ENCODE measurements around the gene ARID2.

Gene ARID2

GRCh38 chr12:45890276-45890675, 160.8 kb downstream of the ARID2 start:
- H3K27ac ChIP-seq (ENCODE audit: low read depth, low read length), result no peak overlapping the region
- H3K4me1 ChIP-seq (ENCODE audit: control insufficient read depth, insufficient read depth, low read length), result peaks cover 6% of the 10 kb centered on the region; the same call in 1 of the 2 replicates
- H3K9ac ChIP-seq (ENCODE audit: low read depth, low read length), result no peak overlapping the region
- H3K9me3 ChIP-seq (ENCODE audit: control insufficient read depth, insufficient read depth, low read length), result no peaks in the 10 kb centered on the region
- no peak overlapping the region for H3K4me3 ChIP-seq (ENCODE audit: low read depth, low read length)
- peaks cover 49% of the 10 kb centered on the region for H3K36me3 ChIP-seq (ENCODE audit: control insufficient read depth, insufficient read depth, low read length)
- no peaks in the 10 kb centered on the region for H3K27me3 ChIP-seq (ENCODE audit: control insufficient read depth, insufficient read depth, low read length)

- Histone ChIP-seq H3K4me1 (ENCODE audit: control insufficient read depth, insufficient read depth, low read length) (no peaks in the 10 kb centered on the region), H3K36me3 (ENCODE audit: control insufficient read depth, insufficient read depth, low read length) (peaks cover 66% of the 10 kb centered on the region)
These were observed 163.7 kb downstream of the ARID2 start for GRCh38 chr12:45893240-45893639.

GRCh38 chr12:45895961-45896360, 166.5 kb downstream of the ARID2 start:
- Histone ChIP-seq H3K36me3 (ENCODE audit: control insufficient read depth, insufficient read depth, low read length) (peaks cover 75% of the 10 kb centered on the region), H3K9ac (ENCODE audit: low read depth, low read length) (no peak overlapping the region), H3K27ac (ENCODE audit: low read depth, low read length) (no peak overlapping the region), H3K4me1 (ENCODE audit: control insufficient read depth, insufficient read depth, low read length) (no peaks in the 10 kb centered on the region), H3K9me3 (ENCODE audit: control insufficient read depth, insufficient read depth, low read length) (no peaks in the 10 kb centered on the region), H3K27me3 (ENCODE audit: control insufficient read depth, insufficient read depth, low read length) (no peaks in the 10 kb centered on the region), H3K4me3 (ENCODE audit: low read depth, low read length) (no peak overlapping the region)

More at GRCh38 chr12:45893240-45893639, 163.7 kb downstream of the ARID2 start:
- Histone ChIP-seq H3K9ac (ENCODE audit: low read depth, low read length) (no peak overlapping the region), H3K4me3 (ENCODE audit: low read depth, low read length) (no peak overlapping the region), H3K27ac (ENCODE audit: low read depth, low read length) (no peak overlapping the region), H3K9me3 (ENCODE audit: control insufficient read depth, insufficient read depth, low read length) (no peaks in the 10 kb centered on the region), H3K27me3 (ENCODE audit: control insufficient read depth, insufficient read depth, low read length) (no peaks in the 10 kb centered on the region)

GRCh38 chr12:45898094-45898493, 168.6 kb downstream of the ARID2 start:
- H3K36me3 ChIP-seq (ENCODE audit: control insufficient read depth, insufficient read depth, low read length), result peaks cover 58% of the 10 kb centered on the region

GRCh38 chr12:45907955-45908354, 178.4 kb downstream of the ARID2 start:
- H3K9me3 ChIP-seq (ENCODE audit: control insufficient read depth, insufficient read depth, low read length), result no peaks in the 10 kb centered on the region
- H3K4me3 ChIP-seq (ENCODE audit: low read depth, low read length), result no peak overlapping the region
- no peak overlapping the region for H3K9ac ChIP-seq (ENCODE audit: low read depth, low read length)
- H3K36me3 ChIP-seq (ENCODE audit: control insufficient read depth, insufficient read depth, low read length), result peaks cover 46% of the 10 kb centered on the region
- H3K4me1 ChIP-seq (ENCODE audit: control insufficient read depth, insufficient read depth, low read length), result no peaks in the 10 kb centered on the region
- H3K27ac ChIP-seq (ENCODE audit: low read depth, low read length), result no peak overlapping the region
- H3K27me3 ChIP-seq (ENCODE audit: control insufficient read depth, insufficient read depth, low read length), result no peaks in the 10 kb centered on the region

More at GRCh38 chr12:45898094-45898493, 168.6 kb downstream of the ARID2 start:
- Histone ChIP-seq H3K4me1 (ENCODE audit: control insufficient read depth, insufficient read depth, low read length) (no peaks in the 10 kb centered on the region), H3K27me3 (ENCODE audit: control insufficient read depth, insufficient read depth, low read length) (no peaks in the 10 kb centered on the region), H3K9me3 (ENCODE audit: control insufficient read depth, insufficient read depth, low read length) (no peaks in the 10 kb centered on the region), H3K9ac (ENCODE audit: low read depth, low read length) (no peak overlapping the region), H3K4me3 (ENCODE audit: low read depth, low read length) (no peak overlapping the region), H3K27ac (ENCODE audit: low read depth, low read length) (no peak overlapping the region)

- Histone ChIP-seq H3K36me3 (ENCODE audit: control insufficient read depth, insufficient read depth, low read length) (peaks cover 41% of the 10 kb centered on the region), H3K27me3 (ENCODE audit: control insufficient read depth, insufficient read depth, low read length) (no peaks in the 10 kb centered on the region), H3K4me3 (ENCODE audit: low read depth, low read length) (no peak overlapping the region), H3K9me3 (ENCODE audit: control insufficient read depth, insufficient read depth, low read length) (no peaks in the 10 kb centered on the region), H3K9ac (ENCODE audit: low read depth, low read length) (no peak overlapping the region), H3K4me1 (ENCODE audit: control insufficient read depth, insufficient read depth, low read length) (no peaks in the 10 kb centered on the region), H3K27ac (ENCODE audit: low read depth, low read length) (no peak overlapping the region)
These were observed 179.7 kb downstream of the ARID2 start for GRCh38 chr12:45909041-45909713.

- no peak overlapping the region for H3K4me3 ChIP-seq (ENCODE audit: low read depth, low read length)
These were observed 183.3 kb downstream of the ARID2 start for GRCh38 chr12:45912774-45913173.

GRCh38 chr12:45913631-45914030, 184.1 kb downstream of the ARID2 start:
- Histone ChIP-seq H3K4me3 (ENCODE audit: low read depth, low read length) (no peak overlapping the region), H3K36me3 (ENCODE audit: control insufficient read depth, insufficient read depth, low read length) (peaks cover 3% of the 10 kb centered on the region), H3K27ac (ENCODE audit: low read depth, low read length) (no peak overlapping the region), H3K9me3 (ENCODE audit: control insufficient read depth, insufficient read depth, low read length) (no peaks in the 10 kb centered on the region), H3K4me1 (ENCODE audit: control insufficient read depth, insufficient read depth, low read length) (no peaks in the 10 kb centered on the region), H3K27me3 (ENCODE audit: control insufficient read depth, insufficient read depth, low read length) (no peaks in the 10 kb centered on the region), H3K9ac (ENCODE audit: low read depth, low read length) (no peak overlapping the region)

More at GRCh38 chr12:45912774-45913173, 183.3 kb downstream of the ARID2 start:
- Histone ChIP-seq H3K27me3 (ENCODE audit: control insufficient read depth, insufficient read depth, low read length) (no peaks in the 10 kb centered on the region), H3K9me3 (ENCODE audit: control insufficient read depth, insufficient read depth, low read length) (no peaks in the 10 kb centered on the region), H3K27ac (ENCODE audit: low read depth, low read length) (no peak overlapping the region), H3K36me3 (ENCODE audit: control insufficient read depth, insufficient read depth, low read length) (peaks cover 11% of the 10 kb centered on the region), H3K9ac (ENCODE audit: low read depth, low read length) (no peak overlapping the region), H3K4me1 (ENCODE audit: control insufficient read depth, insufficient read depth, low read length) (no peaks in the 10 kb centered on the region)

GRCh38 chr12:45914090-45914489, 184.6 kb downstream of the ARID2 start:
- Histone ChIP-seq H3K27ac (ENCODE audit: low read depth, low read length) (no peak overlapping the region), H3K36me3 (ENCODE audit: control insufficient read depth, insufficient read depth, low read length) (peaks cover 5% of the 10 kb centered on the region), H3K4me1 (ENCODE audit: control insufficient read depth, insufficient read depth, low read length) (no peaks in the 10 kb centered on the region), H3K27me3 (ENCODE audit: control insufficient read depth, insufficient read depth, low read length) (no peaks in the 10 kb centered on the region), H3K4me3 (ENCODE audit: low read depth, low read length) (no peak overlapping the region), H3K9me3 (ENCODE audit: control insufficient read depth, insufficient read depth, low read length) (no peaks in the 10 kb centered on the region), H3K9ac (ENCODE audit: low read depth, low read length) (no peak overlapping the region)

- no peak overlapping the region for H3K9ac ChIP-seq (ENCODE audit: low read depth, low read length)
- no peak overlapping the region for H3K4me3 ChIP-seq (ENCODE audit: low read depth, low read length)
- no peaks in the 10 kb centered on the region for H3K9me3 ChIP-seq (ENCODE audit: control insufficient read depth, insufficient read depth, low read length)
- H3K36me3 ChIP-seq (ENCODE audit: control insufficient read depth, insufficient read depth, low read length), result peaks cover 5% of the 10 kb centered on the region
- no peaks in the 10 kb centered on the region for H3K4me1 ChIP-seq (ENCODE audit: control insufficient read depth, insufficient read depth, low read length)
- no peaks in the 10 kb centered on the region for H3K27me3 ChIP-seq (ENCODE audit: control insufficient read depth, insufficient read depth, low read length)
- H3K27ac ChIP-seq (ENCODE audit: low read depth, low read length), result no peak overlapping the region
These were observed 185.9 kb downstream of the ARID2 start for GRCh38 chr12:45915405-45915804.

GRCh38 chr12:45918818-45919217, 189.3 kb downstream of the ARID2 start:
- no peak overlapping the region for H3K27ac ChIP-seq (ENCODE audit: low read depth, low read length)
- peaks cover 29% of the 10 kb centered on the region for H3K36me3 ChIP-seq (ENCODE audit: control insufficient read depth, insufficient read depth, low read length)
- no peaks in the 10 kb centered on the region for H3K27me3 ChIP-seq (ENCODE audit: control insufficient read depth, insufficient read depth, low read length)
- H3K4me3 ChIP-seq (ENCODE audit: low read depth, low read length), result no peak overlapping the region
- H3K4me1 ChIP-seq (ENCODE audit: control insufficient read depth, insufficient read depth, low read length), result no peaks in the 10 kb centered on the region
- H3K9me3 ChIP-seq (ENCODE audit: control insufficient read depth, insufficient read depth, low read length), result no peaks in the 10 kb centered on the region
- no peak overlapping the region for H3K9ac ChIP-seq (ENCODE audit: low read depth, low read length)
